ENCODE data around the gene BTN1A1. TPM values are rescaled to one million over a fixed set of nuclear protein-coding genes. Genes with fewer than 3 reads are reported as not detected.

BTN1A1 gene
- total and polyA plus RNA-seq, 10 of the 15 experiments (the other 5 are each of a cell fraction or from before 2014, with no cell fraction given), result 0.05 to 2.2 (median 0.87) TPM

DNA sequence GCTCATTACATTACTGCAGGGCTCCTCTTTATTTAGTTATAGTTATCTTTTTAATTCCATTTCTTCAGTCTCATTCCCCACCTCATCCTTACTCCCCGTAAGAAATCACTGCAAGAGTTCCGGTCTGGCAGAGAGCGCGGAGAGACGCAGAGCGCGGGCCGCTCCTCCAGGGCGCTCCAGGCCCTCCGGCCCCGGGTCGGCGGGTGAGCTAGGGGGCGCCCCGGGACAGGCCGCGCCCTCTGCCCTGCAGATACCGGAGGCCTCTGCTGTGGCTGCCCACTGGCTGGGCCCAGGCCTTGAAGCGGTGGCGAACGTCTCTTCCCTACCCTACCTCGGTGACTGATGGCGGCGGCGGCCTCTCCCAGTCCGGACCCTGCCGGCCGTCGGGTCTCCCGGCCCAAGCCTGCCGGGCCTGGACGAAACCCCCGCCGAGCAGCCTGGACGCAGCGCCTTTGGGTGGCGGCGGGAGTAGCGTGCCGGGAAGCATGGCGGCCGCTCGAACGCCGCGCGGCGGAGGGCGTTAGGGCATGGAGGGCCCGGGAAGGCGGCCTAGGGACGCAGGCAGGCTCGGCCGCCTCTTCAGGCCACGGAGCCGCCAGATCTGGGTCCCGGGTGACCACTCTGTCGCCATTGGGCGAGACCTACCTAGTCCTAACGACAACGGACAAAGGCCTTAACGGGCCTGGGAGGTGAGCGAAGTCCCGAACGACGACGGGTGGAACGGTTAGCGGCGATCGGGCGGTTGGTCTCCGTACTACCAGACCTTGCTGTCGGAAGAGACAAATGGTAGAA lies 21.7 kb downstream of the BTN1A1 start:
- intact Hi-C loops (cut with micrococcal nuclease; ENCODE audit: unreplicated experiment), result loop anchor here (1.0 to 2.0 kb wide), 4 partner anchors 11 to 47 kb away; no protein-coding TSS in a partner anchor
- Histone ChIP-seq H3K79me2 (ENCODE audit: control insufficient read depth, insufficient read depth, low read length) (peaks cover 5% of the 10 kb centered on the region), H3K9ac (ENCODE audit: control insufficient read depth, insufficient read depth, low read length) (peak overlapping the region; percentile 79), H3K4me2 (ENCODE audit: control insufficient read depth, insufficient read depth) (peak overlapping the region; percentile 87), H3K27me3 (replicated peaks in 1 of 2; ENCODE audit: control insufficient read depth in 2 of 2, insufficient read depth in 2 of 2, low read length in 1 of 2) (no peaks in the 10 kb centered on the region), H3K4me3 (peak overlapping the region; percentile 57), H3K4me1 (ENCODE audit: control insufficient read depth, insufficient read depth, low read length) (peaks cover 6% of the 10 kb centered on the region), H4K20me1 (ENCODE audit: control insufficient read depth, insufficient read depth) (no peaks in the 10 kb centered on the region), H2AFZ (ENCODE audit: control insufficient read depth, low read depth, low read length) (peak overlapping the region; percentile 85), H3K27ac (ENCODE audit: control insufficient read depth, insufficient read depth) (peak overlapping the region; percentile 88), H3K36me3 (ENCODE audit: control insufficient read depth in 2 of 2, insufficient read depth in 2 of 2, low read length in 1 of 2) (no peaks in the 10 kb centered on the region), H3K9me3 (replicated peaks; ENCODE audit: control insufficient read depth, insufficient read depth, low read length) (no peaks in the 10 kb centered on the region)
- under 1% methylated on average over 63 of the region's 74 CpGs for WGBS (ENCODE audit: insufficient coverage, insufficient replicate concordance, low lambda C conversion rate, missing lambda C conversion rate)
- DNase-seq (ENCODE audit: low read depth, low spot score), result no peak
- ChIA-PET SMC1A (ENCODE audit: uncharacterized antibody, unreplicated experiment) (interaction anchor here (1.1 to 2.4 kb wide), 7 partner anchors 11 to 50 kb away, joined by 3 to 14 read pairs (median 5); partner anchors contain the start of gene HMGN4), POLR2A (interaction anchor here (0.5 to 4.7 kb wide), 4 partner anchors 11 to 1369 kb away, joined by 5 to 16 read pairs (median 12); no protein-coding TSS in a partner anchor), CTCF (interaction anchor here (0.8 to 2.0 kb wide), 8 partner anchors 9 to 182 kb away, joined by 3 to 5 read pairs (median 4); no protein-coding TSS in a partner anchor), RAD21 (ENCODE audit: unreplicated experiment) (interaction anchor here (1.1 to 1.9 kb wide), 8 partner anchors 10 to 192 kb away, joined by 3 to 9 read pairs (median 4); partner anchors contain the start of gene HMGN4)
- ATAC-seq, result peak; percentile 94
- in situ Hi-C loops (cut with MboI), result no loop called here
- no peak for FAIRE-seq
- no TSS peak for BruUV-seq (replicated peaks)
- TF ChIP-seq ZNF217 (IDR thresholded peaks at IDR 0.05), result peak; percentile 62; the same call in 1 of the 2 replicates
- peak; percentile 88 for TF ChIP-seq NR2F1 (conservative IDR thresholded peaks at IDR 0.05)
- peak; percentile 93 for TF ChIP-seq GATAD2B (conservative IDR thresholded peaks at IDR 0.05; ENCODE audit: low read depth)
- TF ChIP-seq CHD1 (IDR thresholded peaks at IDR 0.05; ENCODE audit: low read depth, low read length), result no peak
- no peak for TF ChIP-seq STAT3 (IDR thresholded peaks at IDR 0.05; ENCODE audit: low read depth, low read length)
- TF ChIP-seq, protein P1, sequence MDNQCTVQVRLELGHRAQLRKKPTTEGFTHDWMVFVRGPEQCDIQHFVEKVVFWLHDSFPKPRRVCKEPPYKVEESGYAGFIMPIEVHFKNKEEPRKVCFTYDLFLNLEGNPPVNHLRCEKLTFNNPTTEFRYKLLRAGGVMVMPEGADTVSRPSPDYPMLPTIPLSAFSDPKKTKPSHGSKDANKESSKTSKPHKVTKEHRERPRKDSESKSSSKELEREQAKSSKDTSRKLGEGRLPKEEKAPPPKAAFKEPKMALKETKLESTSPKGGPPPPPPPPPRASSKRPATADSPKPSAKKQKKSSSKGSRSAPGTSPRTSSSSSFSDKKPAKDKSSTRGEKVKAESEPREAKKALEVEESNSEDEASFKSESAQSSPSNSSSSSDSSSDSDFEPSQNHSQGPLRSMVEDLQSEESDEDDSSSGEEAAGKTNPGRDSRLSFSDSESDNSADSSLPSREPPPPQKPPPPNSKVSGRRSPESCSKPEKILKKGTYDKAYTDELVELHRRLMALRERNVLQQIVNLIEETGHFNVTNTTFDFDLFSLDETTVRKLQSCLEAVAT (IDR thresholded peaks at IDR 0.05), result peak; percentile 97
- no peak for TF ChIP-seq GABPA (IDR thresholded peaks at IDR 0.05; ENCODE audit: low read depth)
- peak; percentile 61; the same call in 1 of the 2 replicates for TF ChIP-seq SIN3A (IDR thresholded peaks at IDR 0.05; ENCODE audit: low read depth, low read length)
- no peak for TF ChIP-seq CBX5 (IDR thresholded peaks at IDR 0.05; ENCODE audit: low read depth)
- TF ChIP-seq, protein P2, sequence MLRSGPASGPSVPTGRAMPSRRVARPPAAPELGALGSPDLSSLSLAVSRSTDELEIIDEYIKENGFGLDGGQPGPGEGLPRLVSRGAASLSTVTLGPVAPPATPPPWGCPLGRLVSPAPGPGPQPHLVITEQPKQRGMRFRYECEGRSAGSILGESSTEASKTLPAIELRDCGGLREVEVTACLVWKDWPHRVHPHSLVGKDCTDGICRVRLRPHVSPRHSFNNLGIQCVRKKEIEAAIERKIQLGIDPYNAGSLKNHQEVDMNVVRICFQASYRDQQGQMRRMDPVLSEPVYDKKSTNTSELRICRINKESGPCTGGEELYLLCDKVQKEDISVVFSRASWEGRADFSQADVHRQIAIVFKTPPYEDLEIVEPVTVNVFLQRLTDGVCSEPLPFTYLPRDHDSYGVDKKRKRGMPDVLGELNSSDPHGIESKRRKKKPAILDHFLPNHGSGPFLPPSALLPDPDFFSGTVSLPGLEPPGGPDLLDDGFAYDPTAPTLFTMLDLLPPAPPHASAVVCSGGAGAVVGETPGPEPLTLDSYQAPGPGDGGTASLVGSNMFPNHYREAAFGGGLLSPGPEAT (IDR thresholded peaks at IDR 0.05; ENCODE audit: low read depth), result 0 out of 2 replicates have a peak, but pooled peaks have one; percentile 54
- TF ChIP-seq POLR2A (IDR thresholded peaks at IDR 0.05; ENCODE audit: low read depth, low read length), result peak; percentile 87
- TF ChIP-seq TCF3 (IDR thresholded peaks at IDR 0.05; ENCODE audit: borderline replicate concordance, insufficient read depth, low read depth, low read length), result no peak; the same call in 1 of the 2 replicates
- no peak for TF ChIP-seq ESRRA (IDR thresholded peaks at IDR 0.05; ENCODE audit: low read length)
- TF ChIP-seq CHD2 (IDR thresholded peaks at IDR 0.05; ENCODE audit: borderline replicate concordance, low read depth, low read length), result no peak
- TF ChIP-seq NR2C1 (IDR thresholded peaks at IDR 0.05), result no peak
- TF ChIP-seq, protein P3, sequence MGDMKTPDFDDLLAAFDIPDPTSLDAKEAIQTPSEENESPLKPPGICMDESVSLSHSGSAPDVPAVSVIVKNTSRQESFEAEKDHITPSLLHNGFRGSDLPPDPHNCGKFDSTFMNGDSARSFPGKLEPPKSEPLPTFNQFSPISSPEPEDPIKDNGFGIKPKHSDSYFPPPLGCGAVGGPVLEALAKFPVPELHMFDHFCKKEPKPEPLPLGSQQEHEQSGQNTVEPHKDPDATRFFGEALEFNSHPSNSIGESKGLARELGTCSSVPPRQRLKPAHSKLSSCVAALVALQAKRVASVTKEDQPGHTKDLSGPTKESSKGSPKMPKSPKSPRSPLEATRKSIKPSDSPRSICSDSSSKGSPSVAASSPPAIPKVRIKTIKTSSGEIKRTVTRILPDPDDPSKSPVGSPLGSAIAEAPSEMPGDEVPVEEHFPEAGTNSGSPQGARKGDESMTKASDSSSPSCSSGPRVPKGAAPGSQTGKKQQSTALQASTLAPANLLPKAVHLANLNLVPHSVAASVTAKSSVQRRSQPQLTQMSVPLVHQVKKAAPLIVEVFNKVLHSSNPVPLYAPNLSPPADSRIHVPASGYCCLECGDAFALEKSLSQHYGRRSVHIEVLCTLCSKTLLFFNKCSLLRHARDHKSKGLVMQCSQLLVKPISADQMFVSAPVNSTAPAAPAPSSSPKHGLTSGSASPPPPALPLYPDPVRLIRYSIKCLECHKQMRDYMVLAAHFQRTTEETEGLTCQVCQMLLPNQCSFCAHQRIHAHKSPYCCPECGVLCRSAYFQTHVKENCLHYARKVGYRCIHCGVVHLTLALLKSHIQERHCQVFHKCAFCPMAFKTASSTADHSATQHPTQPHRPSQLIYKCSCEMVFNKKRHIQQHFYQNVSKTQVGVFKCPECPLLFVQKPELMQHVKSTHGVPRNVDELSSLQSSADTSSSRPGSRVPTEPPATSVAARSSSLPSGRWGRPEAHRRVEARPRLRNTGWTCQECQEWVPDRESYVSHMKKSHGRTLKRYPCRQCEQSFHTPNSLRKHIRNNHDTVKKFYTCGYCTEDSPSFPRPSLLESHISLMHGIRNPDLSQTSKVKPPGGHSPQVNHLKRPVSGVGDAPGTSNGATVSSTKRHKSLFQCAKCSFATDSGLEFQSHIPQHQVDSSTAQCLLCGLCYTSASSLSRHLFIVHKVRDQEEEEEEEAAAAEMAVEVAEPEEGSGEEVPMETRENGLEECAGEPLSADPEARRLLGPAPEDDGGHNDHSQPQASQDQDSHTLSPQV (IDR thresholded peaks at IDR 0.05), result 0 out of 2 replicates have a peak, but pooled peaks have one; percentile 64
- TF ChIP-seq JUNB (IDR thresholded peaks at IDR 0.05), result no peak

Measured in GM12878 (cell line).